Measurements from ENCODE around the gene DCXR. TPM values are rescaled to one million over a fixed set of nuclear protein-coding genes. Genes with fewer than 3 reads are reported as not detected.
A peak's percentile ranks its signal among the peaks of the same experiment; 100 is the strongest.

Gene DCXR
- total RNA-seq, 1 donor from 2014 or later, result 219 TPM

DNA sequence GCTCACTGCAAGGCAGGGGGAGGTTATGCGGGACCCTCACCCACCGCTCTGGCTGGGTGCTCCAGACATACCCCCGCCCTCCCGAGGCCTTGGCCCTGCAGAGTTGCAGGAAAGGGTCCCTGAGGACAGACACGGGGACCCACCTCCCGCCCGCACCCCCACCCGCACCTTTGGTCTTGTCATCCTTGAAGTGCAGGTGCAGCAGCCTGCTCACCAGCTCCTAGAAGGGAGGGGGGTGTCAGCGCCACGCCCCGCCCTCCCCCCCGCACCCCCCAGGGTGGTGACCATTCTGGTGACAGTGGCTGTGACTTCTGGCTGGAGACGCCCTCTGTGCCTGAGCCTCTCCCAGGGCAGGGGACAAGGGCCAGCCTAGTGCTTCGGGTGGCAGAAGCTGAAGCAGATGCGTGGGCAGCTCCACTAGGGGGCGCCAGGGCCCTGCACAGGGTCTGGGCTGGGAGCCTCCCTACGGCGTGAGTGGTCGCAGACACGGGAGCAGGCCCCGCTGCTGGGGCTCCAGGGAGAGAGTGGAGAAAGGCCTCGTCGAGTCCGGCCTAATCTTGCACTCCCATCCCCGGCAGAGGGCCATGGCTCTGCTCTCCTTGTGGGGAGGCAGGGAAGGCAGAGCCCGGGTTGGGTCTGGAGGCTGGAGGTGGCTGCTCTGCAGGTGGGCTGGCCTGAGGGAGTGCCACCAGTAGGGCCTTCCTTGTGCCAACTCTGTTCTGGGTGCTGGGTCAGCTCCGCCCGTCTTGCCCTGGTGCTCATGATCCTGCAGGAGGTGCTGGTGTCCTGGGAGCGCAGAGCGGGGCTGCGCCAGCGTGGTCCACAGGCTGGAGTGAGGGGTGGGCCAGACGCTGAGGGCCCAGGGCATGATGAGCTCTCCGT, 17.6 kb downstream of the DCXR start:
- Histone ChIP-seq H3K4me3 (no peak overlapping the region), H3K4me1 (peaks cover 37% of the 10 kb centered on the region), H3K9me3 (replicated peaks) (no peaks in the 10 kb centered on the region), H3K36me3 (no peaks in the 10 kb centered on the region), H3K27ac (replicated peaks) (no peak overlapping the region), H3K27me3 (ENCODE audit: low read depth) (no peaks in the 10 kb centered on the region)
- TF ChIP-seq, protein P1, sequence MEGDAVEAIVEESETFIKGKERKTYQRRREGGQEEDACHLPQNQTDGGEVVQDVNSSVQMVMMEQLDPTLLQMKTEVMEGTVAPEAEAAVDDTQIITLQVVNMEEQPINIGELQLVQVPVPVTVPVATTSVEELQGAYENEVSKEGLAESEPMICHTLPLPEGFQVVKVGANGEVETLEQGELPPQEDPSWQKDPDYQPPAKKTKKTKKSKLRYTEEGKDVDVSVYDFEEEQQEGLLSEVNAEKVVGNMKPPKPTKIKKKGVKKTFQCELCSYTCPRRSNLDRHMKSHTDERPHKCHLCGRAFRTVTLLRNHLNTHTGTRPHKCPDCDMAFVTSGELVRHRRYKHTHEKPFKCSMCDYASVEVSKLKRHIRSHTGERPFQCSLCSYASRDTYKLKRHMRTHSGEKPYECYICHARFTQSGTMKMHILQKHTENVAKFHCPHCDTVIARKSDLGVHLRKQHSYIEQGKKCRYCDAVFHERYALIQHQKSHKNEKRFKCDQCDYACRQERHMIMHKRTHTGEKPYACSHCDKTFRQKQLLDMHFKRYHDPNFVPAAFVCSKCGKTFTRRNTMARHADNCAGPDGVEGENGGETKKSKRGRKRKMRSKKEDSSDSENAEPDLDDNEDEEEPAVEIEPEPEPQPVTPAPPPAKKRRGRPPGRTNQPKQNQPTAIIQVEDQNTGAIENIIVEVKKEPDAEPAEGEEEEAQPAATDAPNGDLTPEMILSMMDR (IDR thresholded peaks at IDR 0.05; ENCODE audit: borderline replicate concordance), result peak; percentile 73
- peak; percentile 51 for DNase-seq
- intact Hi-C loops (cut with micrococcal nuclease), result no loop called here

GRCh38 chr17:82018989-82019689, 18.4 kb downstream of the DCXR start:
- peaks cover 42% of the 10 kb centered on the region for H3K4me1 ChIP-seq
- intact Hi-C loops (cut with micrococcal nuclease), result no loop called here
- H3K36me3 ChIP-seq, result no peaks in the 10 kb centered on the region
- H3K27me3 ChIP-seq (ENCODE audit: low read depth), result no peaks in the 10 kb centered on the region
- no peak overlapping the region for H3K27ac ChIP-seq (replicated peaks)
- TF ChIP-seq, protein P1 (IDR thresholded peaks at IDR 0.05; ENCODE audit: borderline replicate concordance), result no peak
- no peaks in the 10 kb centered on the region for H3K9me3 ChIP-seq (replicated peaks)
- DNase-seq, result no peak
- no peak overlapping the region for H3K4me3 ChIP-seq

DNA sequence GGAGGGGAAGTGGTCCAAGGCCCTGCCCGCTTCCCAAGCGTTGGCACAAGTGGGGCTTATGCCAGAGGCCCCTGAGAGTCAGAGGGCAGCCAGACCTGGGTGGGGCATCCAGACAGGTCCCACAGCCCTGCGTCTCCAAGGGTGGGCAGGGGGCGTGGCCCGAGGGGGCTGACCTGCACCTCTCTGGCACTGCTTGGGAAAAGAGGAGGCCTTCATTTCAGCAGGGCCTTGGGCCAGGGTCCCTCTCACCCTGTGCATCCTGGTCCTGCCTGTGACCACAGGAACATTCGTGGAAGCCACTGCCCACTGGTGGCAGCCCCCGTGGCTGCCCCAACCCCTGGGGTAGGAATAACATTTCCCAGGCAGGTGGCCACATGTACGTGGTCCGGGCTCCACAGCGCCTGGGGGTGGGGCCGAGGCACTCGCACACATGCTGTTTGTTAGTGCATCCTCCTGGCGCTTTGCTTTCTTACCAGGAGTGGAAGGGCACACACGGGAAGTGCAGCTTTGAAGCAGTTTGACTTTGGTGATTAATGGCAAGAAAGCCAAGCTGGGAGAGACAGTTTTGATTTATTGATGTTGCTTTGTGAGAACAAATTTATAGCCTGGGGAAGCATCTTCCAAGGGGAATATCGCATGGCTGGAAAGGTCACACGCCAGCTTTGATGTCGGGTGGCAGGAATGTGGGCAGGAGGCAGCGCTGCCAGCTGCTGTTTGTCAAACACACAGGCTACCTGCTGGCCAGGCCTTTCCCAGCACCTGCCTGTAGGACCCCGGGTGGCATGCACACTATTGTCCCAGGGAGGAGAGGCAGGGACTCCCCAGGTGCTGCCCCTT, 19.1 kb downstream of the DCXR start:
- H3K9me3 ChIP-seq (replicated peaks), result no peaks in the 10 kb centered on the region
- no peak for DNase-seq
- no peaks in the 10 kb centered on the region for H3K27me3 ChIP-seq (ENCODE audit: low read depth)
- no peak overlapping the region for H3K27ac ChIP-seq (replicated peaks)
- no peak overlapping the region for H3K4me3 ChIP-seq
- H3K4me1 ChIP-seq, result peaks cover 42% of the 10 kb centered on the region
- TF ChIP-seq, protein P1 (IDR thresholded peaks at IDR 0.05; ENCODE audit: borderline replicate concordance), result no peak
- intact Hi-C loops (cut with micrococcal nuclease), result no loop called here
- no peaks in the 10 kb centered on the region for H3K36me3 ChIP-seq

GRCh38 chr17:82017612-82018151, 19.8 kb downstream of the DCXR start:
- Histone ChIP-seq H3K4me1 (peaks cover 46% of the 10 kb centered on the region), H3K36me3 (no peaks in the 10 kb centered on the region), H3K27me3 (ENCODE audit: low read depth) (no peaks in the 10 kb centered on the region), H3K4me3 (no peak overlapping the region), H3K9me3 (replicated peaks) (no peaks in the 10 kb centered on the region), H3K27ac (replicated peaks) (no peak overlapping the region)
- TF ChIP-seq, protein P1 (IDR thresholded peaks at IDR 0.05; ENCODE audit: borderline replicate concordance), result no peak
- no peak for DNase-seq
- intact Hi-C loops (cut with micrococcal nuclease), result no loop called here

DNA sequence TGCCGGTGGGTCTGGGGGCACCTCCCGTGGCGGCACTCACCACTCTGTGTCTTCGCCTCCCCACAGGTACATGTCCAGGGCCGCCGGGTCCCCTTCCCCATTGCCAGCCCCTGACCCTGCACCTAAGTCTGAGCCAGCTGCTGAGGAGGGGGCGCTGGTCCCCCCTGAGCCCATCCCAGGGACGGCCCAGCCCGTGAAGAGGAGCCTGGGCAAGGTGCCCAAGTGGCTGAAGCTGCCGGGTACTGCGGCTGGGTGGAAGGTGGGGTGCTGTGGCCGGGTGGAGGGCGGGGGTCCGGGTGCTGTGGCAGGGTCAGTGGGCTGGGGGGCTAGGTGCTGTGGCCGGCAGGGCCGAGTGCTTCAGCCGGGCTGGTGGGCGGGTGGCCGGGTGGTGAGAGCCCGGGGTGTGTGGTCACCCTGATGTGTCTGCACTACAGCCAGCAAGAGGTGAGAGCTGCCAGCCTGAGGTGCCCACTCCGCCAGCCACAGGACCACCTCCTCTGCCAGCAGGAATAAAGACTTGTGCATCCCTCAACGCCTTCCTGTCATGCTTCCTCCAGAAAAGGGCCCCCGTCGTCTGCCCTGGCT, 20.5 kb downstream of the DCXR start:
- H3K36me3 ChIP-seq, result no peaks in the 10 kb centered on the region
- H3K4me1 ChIP-seq, result peaks cover 45% of the 10 kb centered on the region
- intact Hi-C loops (cut with micrococcal nuclease), result no loop called here
- H3K27me3 ChIP-seq (ENCODE audit: low read depth), result no peaks in the 10 kb centered on the region
- no peaks in the 10 kb centered on the region for H3K9me3 ChIP-seq (replicated peaks)
- no peak overlapping the region for H3K27ac ChIP-seq (replicated peaks)
- no peak for DNase-seq
- TF ChIP-seq, protein P1 (IDR thresholded peaks at IDR 0.05; ENCODE audit: borderline replicate concordance), result no peak
- H3K4me3 ChIP-seq, result no peak overlapping the region

All from left ventricle myocardium inferior (tissue), 1 donor.